HUES6 (cell line): ENCODE data around the gene PIK3C2G.

Experiments
- H3K27ac ChIP-seq: 2 replicates; pipeline ENCODE4 v1.7.0; 2013; ENCODE audit warnings: low read depth, mild to moderate bottlenecking, low read length, inconsistent platforms
- H3K27me3 ChIP-seq: 2 replicates; pipeline ENCODE4 v1.6.1; 2013; ENCODE audit warnings: low read length; ENCODE audit not compliant: control insufficient read depth, insufficient read depth
- H3K36me3 ChIP-seq: 2 replicates; pipeline ENCODE4 v1.6.1; 2013; ENCODE audit warnings: low read length; ENCODE audit not compliant: control insufficient read depth, insufficient read depth
- H3K4me1 ChIP-seq: 2 replicates; pipeline ENCODE4 v1.6.1; 2013; ENCODE audit warnings: low read length; ENCODE audit not compliant: control insufficient read depth, insufficient read depth
- H3K4me3 ChIP-seq: 2 replicates; pipeline ENCODE4 v1.5.1; 2013; ENCODE audit warnings: low read depth, low read length
- H3K9ac ChIP-seq: one replicate; pipeline ENCODE4 v1.6.1; 2013; ENCODE audit warnings: mild to moderate bottlenecking, low read length
- H3K9me3 ChIP-seq: 2 replicates; pipeline ENCODE4 v1.6.1; 2013; ENCODE audit warnings: low read depth, low read length; ENCODE audit not compliant: control insufficient read depth, insufficient read depth

PIK3C2G gene

DNA sequence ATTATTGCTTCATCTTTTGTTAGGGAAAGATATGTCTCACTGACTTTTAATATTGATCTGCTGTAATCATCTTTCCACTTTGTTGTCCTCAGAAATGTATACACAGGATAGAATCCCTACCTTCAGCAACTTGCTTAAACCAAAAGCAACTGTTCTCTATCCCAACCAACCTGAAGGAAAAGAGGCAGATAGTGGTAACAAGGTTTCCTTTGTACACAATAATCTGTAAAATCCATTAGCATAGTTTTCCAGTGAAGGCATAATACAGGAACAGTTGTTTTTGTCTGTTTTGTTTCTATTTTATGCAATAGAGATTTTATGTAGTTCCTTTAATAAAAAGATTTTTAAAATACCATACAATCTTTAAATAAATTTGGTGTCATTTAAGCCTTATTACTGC is 170.5 kb downstream of the PIK3C2G start:
- Histone ChIP-seq H3K9ac (no peak overlapping the region), H3K9me3 (no peaks in the 10 kb centered on the region), H3K27ac (no peak overlapping the region), H3K27me3 (no peaks in the 10 kb centered on the region), H3K4me1 (peaks cover 12% of the 10 kb centered on the region), H3K36me3 (no peaks in the 10 kb centered on the region), H3K4me3 (no peak overlapping the region)

GRCh38 chr12:18432206-18432605 is 170.9 kb downstream of the PIK3C2G start:
- Histone ChIP-seq H3K9ac (no peak overlapping the region), H3K27ac (no peak overlapping the region), H3K36me3 (no peaks in the 10 kb centered on the region), H3K4me1 (peaks cover 12% of the 10 kb centered on the region), H3K27me3 (no peaks in the 10 kb centered on the region), H3K9me3 (no peaks in the 10 kb centered on the region), H3K4me3 (no peak overlapping the region)

DNA sequence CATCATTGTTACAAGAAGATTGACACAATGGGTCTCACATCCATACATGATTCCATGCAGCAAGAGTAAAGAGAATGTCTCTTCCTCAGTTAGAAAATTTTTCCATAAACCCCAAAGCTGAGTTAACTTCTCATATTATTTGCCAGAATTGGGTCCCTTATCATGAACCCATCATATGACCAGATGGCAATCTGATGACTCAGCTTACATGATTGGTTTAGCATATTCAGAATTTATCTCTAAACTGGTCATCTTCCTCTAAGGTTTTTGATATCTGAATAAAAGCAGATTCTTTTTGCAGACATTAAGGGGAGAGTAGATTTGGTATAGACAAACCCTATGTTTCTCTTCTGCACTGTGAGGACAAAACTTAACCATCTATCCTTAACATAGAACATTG is 174.9 kb downstream of the PIK3C2G start:
- Histone ChIP-seq H3K27me3 (no peaks in the 10 kb centered on the region), H3K36me3 (no peaks in the 10 kb centered on the region), H3K27ac (no peak overlapping the region), H3K4me1 (peaks cover 3% of the 10 kb centered on the region), H3K4me3 (no peak overlapping the region), H3K9ac (no peak overlapping the region), H3K9me3 (no peaks in the 10 kb centered on the region)

DNA sequence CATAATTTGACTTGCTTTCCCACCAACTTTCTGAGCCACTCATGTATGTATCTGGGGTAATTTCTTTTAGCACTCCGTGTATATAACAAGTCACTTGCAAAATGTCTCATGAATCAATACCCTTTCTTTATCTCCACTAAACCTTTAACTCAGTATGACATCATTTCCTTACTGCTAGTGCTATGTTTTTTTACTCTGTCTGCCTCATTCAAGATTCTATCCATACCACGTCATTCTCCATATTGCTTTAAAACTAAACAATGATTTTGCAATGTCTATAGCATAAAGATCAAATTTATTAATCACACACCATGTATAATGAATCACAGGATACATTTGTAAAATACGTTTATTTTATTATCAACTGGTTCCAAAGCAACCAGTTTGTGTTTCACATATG is 178.2 kb downstream of the PIK3C2G start:
- H3K4me3 ChIP-seq, result no peak overlapping the region
- H3K9ac ChIP-seq, result no peak overlapping the region
- H3K9me3 ChIP-seq, result no peaks in the 10 kb centered on the region
- no peaks in the 10 kb centered on the region for H3K36me3 ChIP-seq
- H3K27ac ChIP-seq, result no peak overlapping the region
- H3K27me3 ChIP-seq, result no peaks in the 10 kb centered on the region
- no peaks in the 10 kb centered on the region for H3K4me1 ChIP-seq

GRCh38 chr12:18443768-18444437 is 182.6 kb downstream of the PIK3C2G start:
- H3K9ac ChIP-seq, result no peak overlapping the region
- peaks cover 8% of the 10 kb centered on the region for H3K4me1 ChIP-seq
- no peaks in the 10 kb centered on the region for H3K36me3 ChIP-seq
- no peaks in the 10 kb centered on the region for H3K27me3 ChIP-seq
- no peak overlapping the region for H3K27ac ChIP-seq
- H3K9me3 ChIP-seq, result no peaks in the 10 kb centered on the region
- no peak overlapping the region for H3K4me3 ChIP-seq

- H3K4me1 ChIP-seq, result peaks cover 8% of the 10 kb centered on the region
- no peak overlapping the region for H3K4me3 ChIP-seq
- H3K9me3 ChIP-seq, result no peaks in the 10 kb centered on the region; the same call in 1 of the 2 replicates
- H3K27ac ChIP-seq, result no peak overlapping the region
- no peaks in the 10 kb centered on the region for H3K36me3 ChIP-seq
- H3K27me3 ChIP-seq, result no peaks in the 10 kb centered on the region
- H3K9ac ChIP-seq, result no peak overlapping the region
These were observed 184.8 kb downstream of the PIK3C2G start for GRCh38 chr12:18446061-18446644.

DNA sequence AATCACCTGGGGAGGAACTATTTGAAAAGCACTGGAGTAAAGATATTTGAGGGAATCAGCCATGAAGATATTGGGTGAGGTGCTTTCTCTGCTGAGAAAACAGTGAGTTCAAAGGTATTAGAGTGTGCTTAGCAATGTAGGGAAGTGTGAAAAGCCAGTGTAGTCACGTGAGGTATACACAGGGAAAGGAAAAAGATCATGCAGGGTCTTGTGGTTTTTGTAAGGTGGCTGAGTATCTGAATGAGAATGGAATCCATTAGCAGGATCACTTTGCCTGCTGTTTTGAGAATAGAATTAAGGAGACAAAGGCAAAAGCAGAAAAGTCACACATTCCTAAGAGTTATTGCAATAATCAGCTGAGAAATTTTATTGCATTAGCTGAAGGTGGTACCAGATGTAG is 193.0 kb downstream of the PIK3C2G start:
- H3K9me3 ChIP-seq, result no peaks in the 10 kb centered on the region; the same call in 1 of the 2 replicates
- H3K27ac ChIP-seq, result peak overlapping the region; percentile 69; the same call in 1 of the 2 replicates
- H3K36me3 ChIP-seq, result no peaks in the 10 kb centered on the region
- H3K4me3 ChIP-seq, result peak overlapping the region; percentile 11; the same call in 1 of the 2 replicates
- peaks cover 30% of the 10 kb centered on the region for H3K4me1 ChIP-seq
- no peak overlapping the region for H3K9ac ChIP-seq
- H3K27me3 ChIP-seq, result no peaks in the 10 kb centered on the region

DNA sequence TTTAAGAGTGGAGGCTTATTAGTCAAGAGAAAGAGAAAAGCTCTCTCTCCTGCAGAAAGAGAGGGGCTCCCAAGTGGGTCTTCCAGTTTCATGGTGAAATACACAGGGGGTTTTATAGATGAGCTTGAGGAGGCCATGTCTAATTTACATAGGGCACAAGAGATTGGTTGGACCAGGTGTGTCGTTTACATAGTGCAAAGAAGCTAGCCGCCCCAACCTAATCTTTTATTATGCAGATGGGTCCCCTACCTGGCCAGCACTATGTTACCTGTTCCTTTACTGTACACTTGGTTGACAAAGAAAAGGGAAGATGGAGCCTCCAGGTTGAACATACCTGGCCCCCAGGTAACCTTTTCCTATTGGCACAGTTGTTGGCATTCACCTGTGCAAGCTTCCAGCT is 195.0 kb downstream of the PIK3C2G start:
- Histone ChIP-seq H3K4me3 (no peak overlapping the region), H3K9me3 (no peaks in the 10 kb centered on the region), H3K36me3 (no peaks in the 10 kb centered on the region), H3K27me3 (no peaks in the 10 kb centered on the region), H3K4me1 (peaks cover 30% of the 10 kb centered on the region), H3K9ac (no peak overlapping the region), H3K27ac (no peak overlapping the region)

GRCh38 chr12:18457362-18457761 is 196.0 kb downstream of the PIK3C2G start:
- no peak overlapping the region for H3K9ac ChIP-seq
- H3K4me1 ChIP-seq, result peaks cover 30% of the 10 kb centered on the region
- no peak overlapping the region for H3K4me3 ChIP-seq
- H3K9me3 ChIP-seq, result no peaks in the 10 kb centered on the region
- no peaks in the 10 kb centered on the region for H3K36me3 ChIP-seq
- no peak overlapping the region for H3K27ac ChIP-seq
- no peaks in the 10 kb centered on the region for H3K27me3 ChIP-seq

DNA sequence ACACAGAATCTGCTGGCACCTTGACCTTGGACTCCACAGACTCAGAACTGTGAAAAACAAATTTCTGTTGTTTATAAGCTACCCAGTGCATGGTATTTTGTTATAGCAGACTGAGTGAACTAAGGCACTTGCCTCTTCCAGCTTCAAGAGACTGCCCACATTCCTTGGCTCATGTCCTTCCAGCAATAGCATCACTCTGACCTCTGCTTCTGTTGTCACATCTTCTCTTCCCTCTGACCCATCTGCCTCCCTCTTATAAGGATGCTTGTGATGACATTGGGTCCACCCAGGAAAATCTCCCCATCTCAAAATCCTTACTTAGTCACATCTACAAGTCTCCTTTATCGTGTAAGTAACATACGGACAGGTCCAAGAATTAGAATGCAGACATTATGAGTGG is 200.4 kb downstream of the PIK3C2G start:
- Histone ChIP-seq H3K9me3 (no peaks in the 10 kb centered on the region), H3K36me3 (no peaks in the 10 kb centered on the region), H3K9ac (no peak overlapping the region), H3K27ac (no peak overlapping the region), H3K4me1 (no peaks in the 10 kb centered on the region; the same call in 1 of the 2 replicates), H3K27me3 (no peaks in the 10 kb centered on the region), H3K4me3 (no peak overlapping the region)

GRCh38 chr12:18462442-18462841 is 201.1 kb downstream of the PIK3C2G start:
- H3K9ac ChIP-seq, result no peak overlapping the region
- H3K4me1 ChIP-seq, result no peaks in the 10 kb centered on the region
- no peaks in the 10 kb centered on the region for H3K9me3 ChIP-seq
- H3K27ac ChIP-seq, result no peak overlapping the region
- H3K36me3 ChIP-seq, result no peaks in the 10 kb centered on the region
- H3K4me3 ChIP-seq, result no peak overlapping the region
- H3K27me3 ChIP-seq, result no peaks in the 10 kb centered on the region
